Activated CD4-positive, alpha-beta T cell treated with anti-CD3 and anti-CD28 coated beads, Interleukin-2, Interleukin-4, amounts not matched to agents 100 ng/mL and 50 ng/mL, durations not matched to agents 16 hours and 8 hours (primary cell): Measurements from ENCODE around the gene HMGB4.

Source experiments
- DNase-seq: peaks from one replicate; pipeline ENCODE4 v3.0.0-alpha.2; 2020; ENCODE audit warnings: low spot score

Gene HMGB4

GRCh38 chr1:33898406-33898805 lies 34.5 kb downstream of the HMGB4 start:
- DNase-seq: no peak

DNA sequence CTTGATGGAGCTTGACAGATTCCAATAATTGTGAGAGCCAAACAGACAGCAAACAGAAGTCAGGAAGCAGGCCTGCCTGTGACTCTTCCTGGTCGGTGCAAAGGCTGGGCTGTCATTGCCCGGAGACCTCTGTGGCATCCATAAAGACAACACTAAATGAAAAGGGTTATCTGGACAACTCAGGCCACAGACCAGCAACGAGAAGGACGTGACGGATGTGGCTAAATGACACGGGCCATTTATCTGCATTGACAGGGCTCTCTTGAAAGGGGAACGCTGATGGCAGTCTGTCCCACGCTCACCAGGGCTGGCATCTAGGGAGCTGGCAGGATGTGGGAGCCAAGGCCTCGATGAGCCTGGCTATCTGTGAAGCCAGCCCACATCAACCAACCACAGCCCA lies 35.0 kb downstream of the HMGB4 start:
- no peak for DNase-seq

DNA sequence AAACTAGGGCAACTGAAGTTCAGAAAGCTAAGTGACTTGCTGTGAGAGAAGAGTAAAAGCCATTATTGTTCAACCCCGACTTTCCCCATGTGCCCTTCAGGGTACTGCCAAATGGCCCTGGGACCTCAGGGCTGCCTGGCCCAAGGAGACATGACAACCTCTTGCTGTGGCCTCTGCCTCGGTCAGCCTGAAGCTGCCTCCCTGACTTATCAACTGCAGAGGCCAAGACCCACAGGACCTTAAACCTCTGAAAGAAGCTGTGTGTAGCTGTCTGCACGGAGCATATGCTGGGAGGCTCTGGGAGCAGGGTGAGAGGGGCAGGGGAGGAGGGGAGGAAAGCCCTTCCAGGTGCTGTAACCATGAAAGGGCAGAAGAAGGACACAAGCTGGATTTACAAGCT lies 35.9 kb downstream of the HMGB4 start:
- no peak for DNase-seq

DNA sequence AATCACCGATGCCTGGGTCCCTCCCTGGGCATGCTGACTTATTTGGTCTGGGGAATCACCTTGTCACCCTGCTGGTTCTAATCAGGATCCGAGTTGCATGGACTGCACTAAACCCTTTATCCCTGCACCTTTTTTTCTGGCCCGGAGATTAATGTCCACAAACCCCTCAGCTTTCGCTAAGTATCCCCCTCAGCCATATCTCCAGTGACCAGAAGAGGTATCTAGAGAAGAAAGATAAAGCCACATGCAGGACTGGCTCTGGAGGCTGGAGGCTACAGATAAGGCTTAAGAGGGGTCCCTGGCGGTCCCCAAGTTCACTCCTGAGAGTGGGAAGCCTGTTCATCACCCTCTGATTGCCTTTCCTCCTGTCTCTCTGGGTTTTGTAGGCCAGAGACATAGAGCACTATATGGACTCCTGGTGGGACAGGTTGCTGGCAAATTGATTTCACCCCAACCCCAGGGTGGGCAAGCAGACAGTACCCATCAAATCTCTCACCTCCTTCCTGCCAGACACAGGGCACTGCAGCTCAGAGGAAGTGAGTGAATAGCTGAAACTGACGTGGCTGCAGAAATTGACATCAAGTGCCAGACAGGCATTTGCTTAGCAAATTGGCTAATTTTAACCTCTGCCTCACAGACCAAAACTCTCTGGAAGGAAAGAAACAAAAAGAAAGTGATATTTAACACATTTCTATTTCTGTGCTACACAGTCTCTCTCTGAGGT lies 38.8 kb downstream of the HMGB4 start:
- no peak for DNase-seq

DNA sequence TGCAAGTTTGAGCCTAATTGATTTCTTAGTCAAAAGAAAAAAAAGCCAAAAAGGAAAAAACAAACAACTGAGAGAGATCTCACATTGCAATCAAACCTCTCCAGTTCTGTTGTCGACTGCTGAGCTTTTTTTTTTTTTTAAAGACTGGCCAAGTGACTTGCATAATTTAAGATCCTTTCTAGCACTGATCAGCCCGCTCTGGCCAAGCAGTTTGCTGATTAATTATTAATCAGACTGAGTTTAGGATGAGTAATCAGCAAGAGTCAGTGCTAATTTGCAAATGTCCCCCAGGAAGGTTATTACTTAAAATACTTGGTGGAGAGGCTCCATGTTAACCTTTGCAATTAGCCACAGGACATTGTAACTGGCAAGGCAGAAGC lies 39.3 kb downstream of the HMGB4 start:
- DNase-seq: no peak

DNA sequence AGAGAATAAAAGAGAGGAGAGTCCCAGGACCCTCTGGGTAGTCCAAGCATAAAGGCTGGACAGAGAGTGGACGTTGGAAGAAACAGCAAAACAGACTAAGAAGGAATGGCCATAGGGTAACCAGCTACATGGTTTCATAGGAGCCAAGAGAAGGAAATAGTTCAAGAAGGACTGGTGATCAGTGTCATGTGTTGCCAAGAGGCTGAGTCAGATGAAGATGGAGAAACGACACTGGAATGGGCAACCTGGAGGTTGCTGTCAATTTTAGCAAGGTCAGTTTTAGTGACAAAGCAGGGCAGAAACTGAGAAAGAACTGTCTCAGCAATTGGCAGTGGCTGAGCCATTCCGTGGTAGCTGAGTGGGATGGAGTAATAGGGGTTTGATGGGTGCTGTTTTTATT lies 41.4 kb downstream of the HMGB4 start:
- no peak for DNase-seq

GRCh38 chr1:33906156-33906555 lies 42.3 kb downstream of the HMGB4 start:
- no peak for DNase-seq

- DNase-seq: no peak
Measured at GRCh38 chr1:33908324-33908956, 44.6 kb downstream of the HMGB4 start.
